SK-N-SH treated with all-trans-retinoic acid at 6 μM for 48 hours (cell line): Measurements from ENCODE around the gene SEMA4C.

Experiments
- BACH2 ChIP-seq: fragments of 250-450 bp; sonication (Bioruptor Pico); IDR thresholded peaks from 2 replicates; pipeline ENCODE4 v1.9.0; 2021; ENCODE audit warnings: mild to moderate bottlenecking, borderline replicate concordance
- CREB5 ChIP-seq: fragments of 250-450 bp; sonication (Bioruptor Pico); IDR thresholded peaks from 2 replicates; pipeline ENCODE4 v1.5.1; 2020; ENCODE audit warnings: low read depth, mild to moderate bottlenecking, moderate library complexity
- CSDC2 ChIP-seq: fragments of 250-450 bp; sonication (Bioruptor Pico); IDR thresholded peaks from 2 replicates; pipeline ENCODE4 v1.5.0; 2020; ENCODE audit warnings: mild to moderate bottlenecking, moderate library complexity
- ESRRG ChIP-seq: fragments of 250-450 bp; sonication (Bioruptor Pico); IDR thresholded peaks from 2 replicates; pipeline ENCODE4 v1.6.1; 2021; ENCODE audit warnings: mild to moderate bottlenecking
- GLIS3 ChIP-seq: fragments of 250-450 bp; sonication (Bioruptor Pico); IDR thresholded peaks from 2 replicates; pipeline ENCODE4 v1.5.0; 2020; ENCODE audit warnings: mild to moderate bottlenecking, moderate library complexity
- ISL1 ChIP-seq: fragments of 250-450 bp; sonication (Bioruptor Pico); IDR thresholded peaks from 2 replicates; pipeline ENCODE4 v2.1.2; 2022; ENCODE audit warnings: mild to moderate bottlenecking, moderate library complexity
- OSR1 ChIP-seq: fragments of 250-450 bp; sonication (Bioruptor Pico); IDR thresholded peaks from 2 replicates; pipeline ENCODE4 v1.8.0; 2022; ENCODE audit warnings: moderate library complexity, mild to moderate bottlenecking, inconsistent platforms
- PATZ1 ChIP-seq: fragments of 250-450 bp; sonication (Bioruptor Pico); IDR thresholded peaks from 2 replicates; pipeline ENCODE4 v1.8.0; 2020; ENCODE audit warnings: mild to moderate bottlenecking, moderate library complexity, borderline replicate concordance
- SNAI2 ChIP-seq: fragments of 250-450 bp; sonication (Bioruptor Pico); IDR thresholded peaks from 2 replicates; pipeline ENCODE4 v1.5.0; 2020; ENCODE audit warnings: mild to moderate bottlenecking, moderate library complexity
- TCF4 ChIP-seq: fragments of 250-450 bp; sonication (Bioruptor Pico); IDR thresholded peaks from 2 replicates; pipeline ENCODE4 v1.8.0; 2021; ENCODE audit warnings: mild to moderate bottlenecking, moderate library complexity, borderline replicate concordance
- TOX ChIP-seq: fragments of 250-450 bp; sonication (Bioruptor Pico); IDR thresholded peaks from 2 replicates; pipeline ENCODE4 v1.8.0; 2021; ENCODE audit warnings: mild to moderate bottlenecking, moderate library complexity, borderline replicate concordance
- ZFP3 ChIP-seq: fragments of 250-450 bp; sonication (Bioruptor Pico); IDR thresholded peaks from 2 replicates; pipeline ENCODE4 v1.5.0; 2020; ENCODE audit warnings: mild to moderate bottlenecking, moderate library complexity
- ZFP30 ChIP-seq: fragments of 450-650 bp; formaldehyde crosslinking; IDR thresholded peaks from 2 replicates; pipeline ENCODE4 v1.5.0; 2022; ENCODE audit warnings: mild to moderate bottlenecking, moderate library complexity
- TF ChIP-seq, protein P1 (sequence below): fragments of 250-450 bp; sonication (Bioruptor Pico); IDR thresholded peaks from 2 replicates; pipeline ENCODE4 v1.5.1; 2021; ENCODE audit warnings: mild to moderate bottlenecking, moderate library complexity

DNA sequence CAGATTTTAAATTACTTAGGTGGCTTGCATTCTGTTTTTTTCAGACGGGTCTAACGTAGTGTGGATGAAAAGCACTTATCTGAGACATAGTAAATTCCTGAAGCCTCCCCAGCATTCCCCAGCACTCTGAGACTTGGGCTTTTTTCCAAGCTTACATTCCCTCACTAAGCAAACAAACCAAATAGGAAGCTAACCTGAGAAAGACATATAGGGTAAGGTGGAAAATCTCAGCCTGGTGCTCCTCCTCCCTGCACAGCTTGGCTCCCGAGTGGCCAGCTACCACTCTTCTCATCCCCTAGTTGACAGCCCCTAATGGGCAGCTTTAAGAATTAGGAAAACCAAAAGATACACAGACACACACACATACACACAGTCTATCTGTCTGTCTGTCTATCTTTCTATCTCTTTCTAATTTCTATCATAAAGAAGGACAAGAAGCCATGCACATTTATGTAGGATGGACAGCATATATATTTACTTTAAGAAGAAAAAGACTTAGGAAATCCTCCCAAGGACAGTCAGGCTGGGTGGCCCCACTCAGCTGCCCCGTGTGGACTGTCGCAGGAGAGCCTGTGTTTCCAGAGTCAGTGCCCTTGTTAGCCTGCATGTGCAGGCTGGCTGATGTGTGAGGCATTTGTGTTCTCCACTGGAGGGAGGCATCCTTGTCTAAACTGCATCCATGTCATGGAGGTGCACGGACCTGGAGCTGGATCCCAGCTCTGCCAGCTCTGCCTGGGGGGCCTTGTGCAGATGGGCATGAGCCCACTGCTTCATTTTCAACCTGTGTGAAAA, 45.6 kb downstream of the SEMA4C start:
- TF ChIP-seq SNAI2 (CRISPR knock-in tag) (no peak), OSR1 (CRISPR knock-in tag) (no peak), CREB5 (no peak), ZFP30 (CRISPR knock-in tag) (no peak), CSDC2 (CRISPR knock-in tag) (no peak), PATZ1 (CRISPR knock-in tag) (no peak), GLIS3 (CRISPR knock-in tag) (no peak), BACH2 (CRISPR knock-in tag) (no peak), TCF4 (CRISPR knock-in tag) (no peak), TOX (CRISPR knock-in tag) (no peak), ISL1 (CRISPR knock-in tag) (peak; percentile 24; the same call in 1 of the 2 replicates), ZFP3 (CRISPR knock-in tag) (no peak), ESRRG (CRISPR knock-in tag) (no peak)
- TF ChIP-seq, protein P1, sequence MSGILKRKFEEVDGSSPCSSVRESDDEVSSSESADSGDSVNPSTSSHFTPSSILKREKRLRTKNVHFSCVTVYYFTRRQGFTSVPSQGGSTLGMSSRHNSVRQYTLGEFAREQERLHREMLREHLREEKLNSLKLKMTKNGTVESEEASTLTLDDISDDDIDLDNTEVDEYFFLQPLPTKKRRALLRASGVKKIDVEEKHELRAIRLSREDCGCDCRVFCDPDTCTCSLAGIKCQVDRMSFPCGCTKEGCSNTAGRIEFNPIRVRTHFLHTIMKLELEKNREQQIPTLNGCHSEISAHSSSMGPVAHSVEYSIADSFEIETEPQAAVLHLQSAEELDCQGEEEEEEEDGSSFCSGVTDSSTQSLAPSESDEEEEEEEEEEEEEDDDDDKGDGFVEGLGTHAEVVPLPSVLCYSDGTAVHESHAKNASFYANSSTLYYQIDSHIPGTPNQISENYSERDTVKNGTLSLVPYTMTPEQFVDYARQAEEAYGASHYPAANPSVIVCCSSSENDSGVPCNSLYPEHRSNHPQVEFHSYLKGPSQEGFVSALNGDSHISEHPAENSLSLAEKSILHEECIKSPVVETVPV (CRISPR knock-in tag) = no peak
